Ishikawa (cell line): Measurements from ENCODE around the gene TNFSF11.

Experiments
- CEBPB ChIP-seq: IDR thresholded peaks from 2 replicates; pipeline ENCODE4 v1.6.1; 2012
- CREB1 ChIP-seq: IDR thresholded peaks from 2 replicates; pipeline ENCODE4 v1.6.1; 2012; ENCODE audit warnings: low read depth
- EGR1 ChIP-seq: IDR thresholded peaks from 2 replicates; pipeline ENCODE4 v1.6.1; 2012
- EP300 ChIP-seq: IDR thresholded peaks from 2 replicates; pipeline ENCODE4 v1.6.1; 2012; ENCODE audit warnings: borderline replicate concordance
- FOXM1 ChIP-seq: IDR thresholded peaks from 2 replicates; pipeline ENCODE4 v1.6.1; 2012; ENCODE audit warnings: low read depth, borderline replicate concordance
- NFIC ChIP-seq: IDR thresholded peaks from 2 replicates; pipeline ENCODE4 v1.6.1; 2012
- RAD21 ChIP-seq: IDR thresholded peaks from 2 replicates; pipeline ENCODE4 v1.6.1; 2012; ENCODE audit warnings: low read depth
- TAF1 ChIP-seq: IDR thresholded peaks from 2 replicates; pipeline ENCODE4 v1.6.1; 2012; ENCODE audit warnings: low read depth, mild to moderate bottlenecking
- TCF12 ChIP-seq: IDR thresholded peaks from 2 replicates; pipeline ENCODE4 v1.6.1; 2012; ENCODE audit warnings: low read depth
- TEAD4 ChIP-seq: IDR thresholded peaks from 2 replicates; pipeline ENCODE4 v1.6.1; 2012
- YY1 ChIP-seq: IDR thresholded peaks from 2 replicates; pipeline ENCODE4 v1.6.1; 2012; ENCODE audit warnings: low read depth
- ZBTB7A ChIP-seq: IDR thresholded peaks from 2 replicates; pipeline ENCODE4 v1.6.1; 2012; ENCODE audit warnings: low read depth
- TF ChIP-seq, protein P1 (sequence below): IDR thresholded peaks from 2 replicates; pipeline ENCODE4 v1.6.1; 2012
- TF ChIP-seq, protein P2 (sequence below): IDR thresholded peaks from 2 replicates; pipeline ENCODE4 v1.6.1; 2012
- TF ChIP-seq, protein P3 (sequence below): IDR thresholded peaks from 2 replicates; pipeline ENCODE4 v1.6.1; 2012; ENCODE audit warnings: low read depth, mild to moderate bottlenecking

TNFSF11 gene

DNA sequence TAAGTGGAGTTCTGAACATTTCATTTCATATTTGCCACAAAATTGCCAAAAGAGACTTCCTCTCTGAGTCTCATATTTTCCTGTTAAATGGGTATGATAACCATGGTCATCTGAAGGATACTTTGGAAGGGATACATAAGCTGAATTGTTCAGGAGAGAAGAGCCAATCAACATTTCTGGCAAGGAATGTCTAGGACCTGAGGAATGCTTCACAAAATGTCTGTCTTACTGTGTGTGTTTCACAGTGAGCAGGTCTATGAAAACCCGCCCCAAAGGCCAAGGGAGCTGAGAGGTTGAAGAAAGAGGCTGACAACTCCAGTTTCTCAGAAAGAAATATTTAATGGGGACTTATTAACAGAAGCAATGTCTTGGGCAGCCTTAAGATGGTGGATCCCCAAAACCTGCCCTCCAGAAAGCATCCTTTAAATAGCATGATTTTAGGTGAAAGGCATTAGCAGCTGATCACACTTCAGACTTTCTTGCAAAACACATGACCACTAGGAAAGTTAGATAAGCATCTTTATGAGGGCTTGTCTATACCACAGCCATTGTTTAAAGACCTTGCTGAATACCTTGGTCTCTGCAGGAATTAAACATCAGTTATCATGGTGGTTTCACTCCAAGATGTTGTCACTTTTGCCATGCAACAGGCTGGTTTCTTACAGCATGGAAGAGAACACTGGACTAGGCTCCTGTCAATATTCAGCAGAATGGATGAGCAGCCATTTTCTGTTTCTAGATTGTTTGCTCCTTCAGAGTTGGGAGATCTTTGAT is 78.9 kb downstream of the TNFSF11 start:
- no peak for TF ChIP-seq EGR1
- TF ChIP-seq, protein P1, sequence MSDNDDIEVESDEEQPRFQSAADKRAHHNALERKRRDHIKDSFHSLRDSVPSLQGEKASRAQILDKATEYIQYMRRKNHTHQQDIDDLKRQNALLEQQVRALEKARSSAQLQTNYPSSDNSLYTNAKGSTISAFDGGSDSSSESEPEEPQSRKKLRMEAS, result no peak
- TF ChIP-seq ZBTB7A, result no peak
- TF ChIP-seq NFIC, result no peak

DNA sequence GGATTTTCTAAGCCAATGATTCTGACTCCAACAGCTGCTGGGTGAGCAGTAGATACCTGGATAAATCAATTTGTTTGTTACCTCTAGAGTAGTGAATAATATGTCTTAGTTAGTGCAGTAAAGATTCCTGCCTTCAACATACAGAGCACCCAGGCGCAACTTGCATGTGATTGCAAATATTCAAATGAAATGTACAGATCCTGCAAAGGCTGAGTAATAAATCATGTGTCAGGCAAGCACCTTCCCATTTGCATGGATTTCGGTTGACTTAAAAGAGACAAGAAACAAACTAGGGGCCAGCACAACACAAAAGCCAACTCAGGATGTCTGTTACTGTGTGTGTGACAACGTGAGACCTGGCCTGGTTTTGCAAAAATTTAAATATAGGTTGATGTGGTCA is 79.7 kb downstream of the TNFSF11 start:
- TF ChIP-seq CEBPB (no peak), RAD21 (no peak), TAF1 (no peak), YY1 (no peak), EGR1 (no peak), NFIC (no peak), CREB1 (no peak), TCF12 (no peak), EP300 (no peak), FOXM1 (no peak), TEAD4 (no peak), ZBTB7A (no peak)
- TF ChIP-seq, protein P1, result no peak
- TF ChIP-seq, protein P2, sequence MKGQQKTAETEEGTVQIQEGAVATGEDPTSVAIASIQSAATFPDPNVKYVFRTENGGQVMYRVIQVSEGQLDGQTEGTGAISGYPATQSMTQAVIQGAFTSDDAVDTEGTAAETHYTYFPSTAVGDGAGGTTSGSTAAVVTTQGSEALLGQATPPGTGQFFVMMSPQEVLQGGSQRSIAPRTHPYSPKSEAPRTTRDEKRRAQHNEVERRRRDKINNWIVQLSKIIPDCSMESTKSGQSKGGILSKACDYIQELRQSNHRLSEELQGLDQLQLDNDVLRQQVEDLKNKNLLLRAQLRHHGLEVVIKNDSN, result no peak
- TF ChIP-seq, protein P3, sequence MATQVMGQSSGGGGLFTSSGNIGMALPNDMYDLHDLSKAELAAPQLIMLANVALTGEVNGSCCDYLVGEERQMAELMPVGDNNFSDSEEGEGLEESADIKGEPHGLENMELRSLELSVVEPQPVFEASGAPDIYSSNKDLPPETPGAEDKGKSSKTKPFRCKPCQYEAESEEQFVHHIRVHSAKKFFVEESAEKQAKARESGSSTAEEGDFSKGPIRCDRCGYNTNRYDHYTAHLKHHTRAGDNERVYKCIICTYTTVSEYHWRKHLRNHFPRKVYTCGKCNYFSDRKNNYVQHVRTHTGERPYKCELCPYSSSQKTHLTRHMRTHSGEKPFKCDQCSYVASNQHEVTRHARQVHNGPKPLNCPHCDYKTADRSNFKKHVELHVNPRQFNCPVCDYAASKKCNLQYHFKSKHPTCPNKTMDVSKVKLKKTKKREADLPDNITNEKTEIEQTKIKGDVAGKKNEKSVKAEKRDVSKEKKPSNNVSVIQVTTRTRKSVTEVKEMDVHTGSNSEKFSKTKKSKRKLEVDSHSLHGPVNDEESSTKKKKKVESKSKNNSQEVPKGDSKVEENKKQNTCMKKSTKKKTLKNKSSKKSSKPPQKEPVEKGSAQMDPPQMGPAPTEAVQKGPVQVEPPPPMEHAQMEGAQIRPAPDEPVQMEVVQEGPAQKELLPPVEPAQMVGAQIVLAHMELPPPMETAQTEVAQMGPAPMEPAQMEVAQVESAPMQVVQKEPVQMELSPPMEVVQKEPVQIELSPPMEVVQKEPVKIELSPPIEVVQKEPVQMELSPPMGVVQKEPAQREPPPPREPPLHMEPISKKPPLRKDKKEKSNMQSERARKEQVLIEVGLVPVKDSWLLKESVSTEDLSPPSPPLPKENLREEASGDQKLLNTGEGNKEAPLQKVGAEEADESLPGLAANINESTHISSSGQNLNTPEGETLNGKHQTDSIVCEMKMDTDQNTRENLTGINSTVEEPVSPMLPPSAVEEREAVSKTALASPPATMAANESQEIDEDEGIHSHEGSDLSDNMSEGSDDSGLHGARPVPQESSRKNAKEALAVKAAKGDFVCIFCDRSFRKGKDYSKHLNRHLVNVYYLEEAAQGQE, result no peak

DNA sequence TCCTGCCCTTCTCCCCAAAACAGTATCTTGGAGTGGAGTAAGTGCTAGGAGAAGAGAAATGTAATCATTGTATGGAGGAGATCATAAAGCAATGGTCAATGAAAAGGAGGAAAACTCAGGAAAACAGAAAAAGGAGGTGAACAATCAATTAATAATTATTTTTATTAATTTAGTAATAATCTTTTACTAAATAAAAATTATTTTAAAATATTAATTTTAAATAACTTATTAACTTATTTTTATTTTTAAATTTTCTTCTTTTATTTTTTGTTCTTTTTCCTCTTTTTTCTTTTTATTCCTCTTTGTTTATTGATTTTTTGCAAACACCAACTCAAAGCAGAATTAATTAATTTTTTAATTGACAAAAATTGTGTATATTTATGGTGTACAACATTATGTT is 80.3 kb downstream of the TNFSF11 start:
- TF ChIP-seq NFIC (no peak), CREB1 (no peak), RAD21 (no peak), FOXM1 (no peak), EGR1 (no peak)

DNA sequence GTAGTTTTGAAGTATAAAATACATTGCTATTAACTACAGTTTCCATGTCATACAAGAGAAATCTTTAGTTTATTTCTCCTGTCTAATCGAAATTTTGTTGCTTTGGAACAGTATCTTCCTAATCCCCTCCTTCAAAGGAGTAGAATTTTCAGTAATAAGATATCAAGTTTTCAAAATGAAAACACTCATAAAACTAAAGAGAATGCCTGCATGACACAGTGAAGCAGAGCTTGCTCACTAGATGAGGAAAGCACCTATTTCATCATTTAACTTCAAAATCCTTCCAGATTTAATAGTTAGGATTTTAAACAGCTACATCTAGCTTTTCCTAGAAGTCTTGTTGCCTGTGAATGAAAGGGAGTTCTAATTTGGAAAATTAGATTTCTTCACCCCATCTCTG is 80.8 kb downstream of the TNFSF11 start:
- no peak for TF ChIP-seq EP300
- no peak for TF ChIP-seq CREB1
- no peak for TF ChIP-seq NFIC
- TF ChIP-seq EGR1, result no peak
- TF ChIP-seq YY1, result no peak
- TF ChIP-seq, protein P1, result no peak
- TF ChIP-seq TEAD4, result no peak
- no peak for TF ChIP-seq TAF1
- no peak for TF ChIP-seq TCF12
- TF ChIP-seq, protein P2, result no peak

DNA sequence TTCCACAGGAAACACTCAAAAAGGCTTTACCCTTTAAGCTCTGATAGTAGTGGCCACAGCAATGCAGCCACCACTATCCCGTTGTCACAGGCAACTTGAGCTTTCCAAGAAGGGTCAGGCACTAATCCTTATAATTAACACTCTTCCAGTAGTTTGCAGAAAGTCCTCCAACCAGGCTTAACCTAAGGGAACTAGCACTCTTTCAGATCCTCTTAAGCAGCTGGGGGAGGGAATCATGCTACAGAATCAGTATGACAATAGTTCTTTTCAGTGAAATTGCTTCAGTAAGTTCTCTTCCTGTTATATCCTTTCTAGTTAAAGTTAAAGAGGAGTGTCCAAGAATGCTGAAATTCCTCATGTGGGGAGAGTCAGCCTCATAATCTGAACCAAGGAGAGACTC is 82.2 kb downstream of the TNFSF11 start:
- no peak for TF ChIP-seq TEAD4
- no peak for TF ChIP-seq ZBTB7A
- no peak for TF ChIP-seq TCF12
- TF ChIP-seq EGR1, result no peak
- TF ChIP-seq, protein P2, result no peak
- TF ChIP-seq CREB1, result no peak
- TF ChIP-seq CEBPB, result no peak
- TF ChIP-seq, protein P3, result no peak
- no peak for TF ChIP-seq NFIC
- no peak for TF ChIP-seq YY1
- no peak for TF ChIP-seq RAD21

DNA sequence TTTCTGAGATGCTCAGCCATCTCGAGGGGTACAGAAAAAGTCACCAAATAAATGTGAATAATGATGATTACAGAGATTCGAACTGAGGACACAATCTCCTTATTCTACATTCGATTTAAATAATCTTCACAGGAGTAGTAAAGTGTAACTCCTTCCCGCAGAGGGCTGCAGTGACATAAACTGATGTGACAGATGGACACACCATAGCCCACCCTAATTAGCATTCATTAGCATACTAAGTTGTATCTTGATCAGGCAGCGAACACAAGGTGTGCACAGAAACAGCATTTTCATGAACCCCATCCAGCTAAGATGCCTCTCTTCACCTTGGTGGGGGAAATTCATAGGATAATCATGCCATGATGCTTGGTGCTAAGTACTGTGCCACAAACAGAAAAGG is 83.0 kb downstream of the TNFSF11 start:
- TF ChIP-seq TCF12, result no peak
